Erythroblast (primary cell): ENCODE results near the gene CFAP70.

ENCODE experiments used
- GATA1 ChIP-seq: IDR thresholded peaks from 2 replicates; pipeline ENCODE4 v1.6.1; 2011; ENCODE audit warnings: low read depth, mild to moderate bottlenecking, control low read depth, low read length, moderate library complexity
- POLR2A ChIP-seq: IDR thresholded peaks from 2 replicates; pipeline ENCODE4 v1.6.1; 2011; ENCODE audit warnings: mild to moderate bottlenecking, low read length

GRCh38 chr10:73206385-73206784 is 152.3 kb downstream of the CFAP70 start:
- no peak for TF ChIP-seq POLR2A
- TF ChIP-seq GATA1, result no peak
